Measurements from ENCODE around the gene PAMR1. TPM values are rescaled to one million over a fixed set of nuclear protein-coding genes. Genes with fewer than 3 reads are reported as not detected.

Gene PAMR1
- total RNA-seq, 1 experiment from 2014 or later: 17.9 TPM

DNA sequence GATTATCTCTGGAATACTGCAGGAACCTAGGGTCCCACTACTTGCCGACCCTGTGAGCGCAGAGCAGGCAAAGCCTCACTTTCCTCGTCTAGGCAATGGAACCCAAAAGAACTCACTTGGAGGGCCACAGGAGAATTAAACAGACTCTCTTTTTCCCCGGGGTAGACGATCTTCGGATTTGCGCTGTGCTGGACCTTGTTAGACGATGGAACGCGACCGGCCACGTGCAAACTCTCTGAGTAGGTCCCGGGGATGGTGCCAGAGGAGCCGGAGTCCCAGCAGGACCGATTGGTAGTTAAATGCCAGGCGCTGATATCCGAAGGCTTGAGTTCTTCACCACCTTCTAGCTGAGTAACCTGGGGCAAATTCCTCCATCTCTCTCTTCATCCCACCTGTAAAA, 105.0 kb downstream of the PAMR1 start:
- POLR2A ChIA-PET: no interaction called here
- no TSS peak for BruUV-seq (replicated peaks)
- Mint-ChIP-seq H3K4me1 (ENCODE audit: low read depth, unreplicated experiment) (peaks cover 6% of the 10 kb centered on the region), H3K9me3 (ENCODE audit: unreplicated experiment) (no peaks in the 10 kb centered on the region), H3K36me3 (ENCODE audit: insufficient read depth, unreplicated experiment) (no peaks in the 10 kb centered on the region), H3K27ac (ENCODE audit: unreplicated experiment) (no peak overlapping the region), H3K27me3 (ENCODE audit: insufficient read depth, unreplicated experiment) (peaks cover 49% of the 10 kb centered on the region), H3K4me3 (ENCODE audit: unreplicated experiment) (peak overlapping the region; percentile 66)
- H3K9me3 ChIP-seq: no peaks in the 10 kb centered on the region
- intact Hi-C loops (cut with micrococcal nuclease; ENCODE audit: unreplicated experiment): no loop called here
- CTCF ChIA-PET: no interaction called here
- TF ChIP-seq, protein P1, sequence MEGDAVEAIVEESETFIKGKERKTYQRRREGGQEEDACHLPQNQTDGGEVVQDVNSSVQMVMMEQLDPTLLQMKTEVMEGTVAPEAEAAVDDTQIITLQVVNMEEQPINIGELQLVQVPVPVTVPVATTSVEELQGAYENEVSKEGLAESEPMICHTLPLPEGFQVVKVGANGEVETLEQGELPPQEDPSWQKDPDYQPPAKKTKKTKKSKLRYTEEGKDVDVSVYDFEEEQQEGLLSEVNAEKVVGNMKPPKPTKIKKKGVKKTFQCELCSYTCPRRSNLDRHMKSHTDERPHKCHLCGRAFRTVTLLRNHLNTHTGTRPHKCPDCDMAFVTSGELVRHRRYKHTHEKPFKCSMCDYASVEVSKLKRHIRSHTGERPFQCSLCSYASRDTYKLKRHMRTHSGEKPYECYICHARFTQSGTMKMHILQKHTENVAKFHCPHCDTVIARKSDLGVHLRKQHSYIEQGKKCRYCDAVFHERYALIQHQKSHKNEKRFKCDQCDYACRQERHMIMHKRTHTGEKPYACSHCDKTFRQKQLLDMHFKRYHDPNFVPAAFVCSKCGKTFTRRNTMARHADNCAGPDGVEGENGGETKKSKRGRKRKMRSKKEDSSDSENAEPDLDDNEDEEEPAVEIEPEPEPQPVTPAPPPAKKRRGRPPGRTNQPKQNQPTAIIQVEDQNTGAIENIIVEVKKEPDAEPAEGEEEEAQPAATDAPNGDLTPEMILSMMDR (IDR thresholded peaks at IDR 0.05; ENCODE audit: insufficient read depth in 1 of 2, low read depth in 1 of 2, low read length in 1 of 2, severe bottlenecking in 1 of 2, unreplicated experiment in 1 of 2): no peak
- no peaks in the 10 kb centered on the region; the same call in 1 of the 2 replicates for H3K4me1 ChIP-seq
- H3K36me3 ChIP-seq (ENCODE audit: control insufficient read depth, insufficient read depth, low read length): no peaks in the 10 kb centered on the region
- DNase-seq: no peak
- H3K4me3 ChIP-seq (ENCODE audit: low read depth, low read length): no peak overlapping the region; the same call in 1 of the 2 replicates
- peaks cover 7% of the 10 kb centered on the region for H3K27me3 ChIP-seq (replicated peaks; ENCODE audit: control insufficient read depth, insufficient read depth, low read length)

DNA sequence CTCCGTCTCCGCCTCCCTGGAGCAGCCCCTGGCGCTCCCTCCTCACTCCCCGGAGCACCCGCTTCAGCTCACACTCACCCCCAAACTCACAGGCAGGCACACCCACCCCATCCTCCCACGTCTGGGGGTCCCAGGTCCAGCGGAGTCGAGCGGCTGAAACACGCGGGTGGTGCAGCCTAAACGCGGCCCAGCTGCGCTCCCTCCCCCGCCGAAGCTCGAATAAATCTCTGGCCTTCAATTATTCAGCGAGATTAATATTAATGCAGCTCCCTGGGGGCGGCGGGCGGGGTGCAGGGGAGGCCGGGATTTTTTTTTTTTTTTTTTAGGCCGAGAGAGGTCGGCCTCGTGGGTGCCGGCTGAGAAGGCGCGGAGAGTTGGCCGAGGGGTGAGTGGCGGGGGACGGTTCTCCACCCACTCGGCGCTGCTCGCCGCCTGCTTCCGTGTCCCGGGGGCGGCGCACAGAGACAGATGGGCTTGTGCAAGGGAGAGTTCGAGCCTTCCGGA, 105.5 kb downstream of the PAMR1 start:
- H3K4me1 ChIP-seq: no peaks in the 10 kb centered on the region; the same call in 1 of the 2 replicates
- Mint-ChIP-seq H3K36me3 (ENCODE audit: insufficient read depth, unreplicated experiment) (no peaks in the 10 kb centered on the region), H3K27ac (ENCODE audit: unreplicated experiment) (no peak overlapping the region), H3K4me3 (ENCODE audit: unreplicated experiment) (peak overlapping the region; percentile 66), H3K27me3 (ENCODE audit: insufficient read depth, unreplicated experiment) (peaks cover 45% of the 10 kb centered on the region), H3K9me3 (ENCODE audit: unreplicated experiment) (no peaks in the 10 kb centered on the region), H3K4me1 (ENCODE audit: low read depth, unreplicated experiment) (peaks cover 6% of the 10 kb centered on the region)
- H3K27me3 ChIP-seq (replicated peaks; ENCODE audit: control insufficient read depth, insufficient read depth, low read length): peaks cover 7% of the 10 kb centered on the region
- CTCF ChIA-PET: interaction anchor here (1.2 kb wide), 1 partner anchor 28 kb away, joined by 3 read pairs; no protein-coding TSS in a partner anchor
- H3K9me3 ChIP-seq: no peaks in the 10 kb centered on the region
- no peaks in the 10 kb centered on the region for H3K36me3 ChIP-seq (ENCODE audit: control insufficient read depth, insufficient read depth, low read length)
- no TSS peak for BruUV-seq (replicated peaks)
- intact Hi-C loops (cut with micrococcal nuclease; ENCODE audit: unreplicated experiment): no loop called here
- DNase-seq: no peak
- POLR2A ChIA-PET: no interaction called here
- TF ChIP-seq, protein P1 (IDR thresholded peaks at IDR 0.05; ENCODE audit: insufficient read depth in 1 of 2, low read depth in 1 of 2, low read length in 1 of 2, severe bottlenecking in 1 of 2, unreplicated experiment in 1 of 2): no peak
- peak overlapping the region; percentile 42 for H3K4me3 ChIP-seq (ENCODE audit: low read depth, low read length)

DNA sequence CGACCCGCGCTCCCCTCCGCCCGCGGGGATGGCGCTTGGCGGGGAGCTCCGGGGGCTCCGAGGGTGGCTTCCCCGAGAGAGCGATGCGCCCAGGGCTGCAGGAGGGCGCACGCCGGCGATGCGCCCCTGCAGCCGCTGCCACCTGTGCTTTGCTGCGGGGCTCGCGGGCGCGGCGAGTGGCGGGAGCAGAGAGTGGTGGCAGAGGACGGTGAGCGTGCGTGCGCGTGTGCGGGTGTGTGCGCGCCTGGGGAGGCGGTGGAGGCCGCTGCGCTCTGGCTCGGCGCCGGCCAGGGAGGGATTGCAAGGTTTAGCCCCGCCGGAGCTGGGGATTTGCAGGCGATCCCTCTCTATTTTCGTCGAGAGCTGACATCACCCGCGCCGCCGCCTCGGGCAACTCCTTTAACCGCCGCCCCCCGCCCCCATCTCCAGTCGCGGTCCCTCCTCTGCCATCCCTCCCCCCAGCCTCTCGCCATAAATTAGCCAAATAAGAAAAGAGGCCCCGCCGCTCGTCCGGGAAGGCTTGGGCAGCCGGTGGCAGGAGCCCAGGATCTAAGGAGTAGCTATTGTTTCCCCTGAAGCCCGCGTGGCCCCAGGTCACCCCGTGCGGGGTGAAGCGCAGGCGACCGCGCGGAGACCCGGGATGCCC, 106.1 kb downstream of the PAMR1 start, which contains the start of gene SLC1A2:
Gene SLC1A2 (minus strand): TSS at position 375 of the 646 bp plus-strand sequence. CDS start 592 bp downstream, outside the sequence.
- Mint-ChIP-seq H3K4me1 (ENCODE audit: low read depth, unreplicated experiment) (peaks cover 6% of the 10 kb centered on the region), H3K27ac (ENCODE audit: unreplicated experiment) (no peak within 1 kb of the TSS), H3K4me3 (ENCODE audit: unreplicated experiment) (peak within 1 kb of the TSS; percentile 66), H3K27me3 (ENCODE audit: insufficient read depth, unreplicated experiment) (peaks cover 45% of the 10 kb centered on the region), H3K9me3 (ENCODE audit: unreplicated experiment) (no peaks in the 10 kb centered on the region), H3K36me3 (ENCODE audit: insufficient read depth, unreplicated experiment) (no peaks in the 10 kb centered on the region)
- CTCF ChIA-PET: interaction anchor here (1.2 kb wide), 1 partner anchor 27 kb away, joined by 3 read pairs; no protein-coding TSS in a partner anchor
- H3K27me3 ChIP-seq (replicated peaks; ENCODE audit: control insufficient read depth, insufficient read depth, low read length): peaks cover 7% of the 10 kb centered on the region
- no TSS peak for BruUV-seq (replicated peaks)
- intact Hi-C loops (cut with micrococcal nuclease; ENCODE audit: unreplicated experiment): no loop called here
- H3K4me3 ChIP-seq (ENCODE audit: low read depth, low read length): peak within 1 kb of the TSS; percentile 42
- peak in 1 of 2 experiments; percentile 20 for DNase-seq
- no peaks in the 10 kb centered on the region for H3K9me3 ChIP-seq
- H3K4me1 ChIP-seq: no peaks in the 10 kb centered on the region; the same call in 1 of the 2 replicates
- TF ChIP-seq, protein P1 (IDR thresholded peaks at IDR 0.05; ENCODE audit: insufficient read depth in 1 of 2, low read depth in 1 of 2, low read length in 1 of 2, severe bottlenecking in 1 of 2, unreplicated experiment in 1 of 2): no peak
- POLR2A ChIA-PET: no interaction called here
- no peaks in the 10 kb centered on the region for H3K36me3 ChIP-seq (ENCODE audit: control insufficient read depth, insufficient read depth, low read length)

All from Caco-2 (cell line).